Endothelial cell of umbilical vein (primary cell): ENCODE data around the gene REL. TPM values are rescaled to one million over a fixed set of nuclear protein-coding genes. Genes with fewer than 3 reads are reported as not detected.

Experiments
- BruUV-seq: library from RNA; stranded (reverse); fragments of 400-500 nt; replicated peaks from 2 replicates; lab custom pipeline; 2021; lab: Mats Ljungman, UMichigan
- CTCF ChIA-PET: fragments of 300-600, 350-600 bp; sonication (Branson Sonifier 250); formaldehyde crosslinking; loops from one replicate; lab custom pipeline; 2021; ENCODE audit warnings: antibody characterized with exemption, inconsistent platforms; lab: Charles Lee
- POLR2A ChIA-PET: fragments of 300-600, 350-600 bp; sonication (Branson Sonifier 250); formaldehyde crosslinking; loops from one replicate; lab custom pipeline; 2021; ENCODE audit warnings: antibody characterized with exemption, inconsistent platforms; lab: Charles Lee
- DNase-seq: peaks from one replicate; pipeline ENCODE4 v3.0.0-alpha.2; 2011; ENCODE audit warnings: low read depth, low spot score
- FAIRE-seq: peaks from 2 replicates; lab custom pipeline; 2011; peaks lifted over from hg19 to GRCh38; lab: Jason Lieb, UNC
- H2AFZ ChIP-seq: 2 replicates; pipeline ENCODE4 v1.6.0; 2012; ENCODE audit warnings: low read depth, low read length, control low read depth, inconsistent platforms
- H3K27ac ChIP-seq: 2 replicates; pipeline ENCODE4 v1.5.1; 2011; ENCODE audit warnings: low read depth, mild to moderate bottlenecking, control low read depth, low read length, moderate library complexity; ENCODE audit not compliant: insufficient read depth
- H3K27me3 ChIP-seq, 2 experiments: 2 replicates each; pipeline versions ENCODE4 v1.6.0 to v1.6.1; 2011; ENCODE audit warnings: low read length in 2 of 2, mixed read lengths in 1 of 2; ENCODE audit not compliant: control insufficient read depth in 2 of 2, insufficient read depth in 2 of 2
- H3K36me3 ChIP-seq, 2 experiments: 2 replicates in 1 of 2; 3 replicates in 1 of 2; pipeline ENCODE4 v1.5.1; 2011; ENCODE audit warnings: low read length in 2 of 2, mild to moderate bottlenecking in 1 of 2, moderate library complexity in 1 of 2; ENCODE audit not compliant: control insufficient read depth in 2 of 2, insufficient read depth in 2 of 2; ENCODE audit errors: extremely low read depth in 1 of 2
- H3K4me1 ChIP-seq: 3 replicates; pipeline ENCODE4 v1.5.1; 2011; ENCODE audit warnings: mild to moderate bottlenecking, low read length; ENCODE audit not compliant: control insufficient read depth, insufficient read depth; ENCODE audit errors: extremely low read depth
- H3K4me2 ChIP-seq: 2 replicates; pipeline ENCODE4 v1.6.1; 2011; ENCODE audit warnings: low read length, control low read depth, mixed read lengths; ENCODE audit not compliant: insufficient read depth
- H3K4me3 ChIP-seq, 3 experiments: fragments of 200-600 bp in 1 of 3; sonication (generic), shearing (Covaris generic) in 1 of 3; replicated peaks in 1 of 3; 2 replicates each; pipeline ENCODE4 v1.5.1; 2011 to 2016; ENCODE audit warnings: control low read depth in 3 of 3, low read length in 3 of 3, mild to moderate bottlenecking in 2 of 3, inconsistent platforms in 1 of 3, low read depth in 1 of 3, moderate library complexity in 1 of 3; ENCODE audit not compliant: insufficient read depth in 1 of 3
- H3K79me2 ChIP-seq: 2 replicates; pipeline ENCODE4 v1.6.0; 2012; ENCODE audit warnings: low read length, inconsistent platforms; ENCODE audit not compliant: control insufficient read depth, insufficient read depth
- H3K9ac ChIP-seq: replicated peaks from 2 replicates; pipeline ENCODE3; 2011; ENCODE audit warnings: low read length, control low read depth; ENCODE audit not compliant: insufficient read depth; ENCODE audit errors: extremely low read depth
- H3K9me1 ChIP-seq: replicated peaks from 3 replicates; pipeline ENCODE4 v1.6.0; 2011; ENCODE audit warnings: mild to moderate bottlenecking, low read length; ENCODE audit not compliant: control insufficient read depth, insufficient read depth; ENCODE audit errors: extremely low read depth
- H3K9me3 ChIP-seq: replicated peaks from 2 replicates; pipeline ENCODE4 v1.5.1; 2012; ENCODE audit warnings: low read length, inconsistent platforms; ENCODE audit not compliant: control insufficient read depth, insufficient read depth
- H4K20me1 ChIP-seq: replicated peaks from 2 replicates; pipeline ENCODE3; 2011; ENCODE audit warnings: mild to moderate bottlenecking, low read length; ENCODE audit not compliant: control insufficient read depth, insufficient read depth; ENCODE audit errors: extremely low read depth
- EZH2 ChIP-seq: IDR thresholded peaks from 2 replicates; pipeline ENCODE4 v1.6.1; 2012; ENCODE audit warnings: borderline replicate concordance, low read depth, mild to moderate bottlenecking, moderate library complexity, low read length, inconsistent platforms; ENCODE audit not compliant: severe bottlenecking
- FOS ChIP-seq: IDR thresholded peaks from 2 replicates; pipeline ENCODE4 v1.6.1; 2011; ENCODE audit warnings: mild to moderate bottlenecking, low read length, moderate library complexity, borderline replicate concordance; ENCODE audit not compliant: insufficient read depth
- GATA2 ChIP-seq: IDR thresholded peaks from 2 replicates; pipeline ENCODE4 v1.7.0; 2011; ENCODE audit warnings: low read depth, mild to moderate bottlenecking, moderate library complexity, mixed read lengths, low read length; ENCODE audit not compliant: insufficient read length, insufficient read depth
- JUN ChIP-seq: IDR thresholded peaks from 2 replicates; pipeline ENCODE4 v1.6.1; 2011; ENCODE audit warnings: borderline replicate concordance, low read depth; ENCODE audit not compliant: insufficient read length, insufficient read depth
- MYC ChIP-seq: IDR thresholded peaks from one replicate; pipeline ENCODE4 v1.6.1; 2011; ENCODE audit warnings: mild to moderate bottlenecking, low read depth, low read length
- POLR2A ChIP-seq: IDR thresholded peaks from 2 replicates; pipeline ENCODE4 v1.6.1; 2012; ENCODE audit warnings: low read depth, mild to moderate bottlenecking, control low read depth, low read length
- POLR2AphosphoS5 ChIP-seq: IDR thresholded peaks from 2 replicates; pipeline ENCODE4 v1.6.1; 2012; ENCODE audit warnings: low read depth, mild to moderate bottlenecking, control low read depth, low read length, moderate library complexity; ENCODE audit not compliant: insufficient read depth
- dilution Hi-C: fragments of 300-500 bp; cut with MboI; formaldehyde crosslinking; loops from one replicate; pipeline ENCODE4 v1.15.0; 2019; ENCODE audit warnings: low sequenced_read_pairs; ENCODE audit not compliant: extremely low pct_ligation_motif_present
- intact Hi-C: fragments of 100-400 bp; cut with micrococcal nuclease; formaldehyde crosslinking; loops from one replicate; pipeline ENCODE4 v1.10.0; 2022
- polyA plus RNA-seq, 4 experiments: library from polyadenylated mRNA; depleted of rRNA in 3 of 4; stranded (reverse) in 3 of 4; unstranded in 1 of 4; fragments of >200 nt; gene quantifications; 2 replicates each; pipeline versions ENCODE4 v1.2.1 to v1.2.3, GENCODE V29; 2011 to 2012; ENCODE audit warnings: missing spikeins in 1 of 4
- total RNA-seq: library from RNA; stranded (reverse); gene quantifications from 2 replicates; pipeline ENCODE4 v1.2.3, GENCODE V29; 2021
- TF ChIP-seq, protein P1 (sequence below): IDR thresholded peaks from 2 replicates; pipeline ENCODE4 v1.6.1; 2011; ENCODE audit not compliant: insufficient read depth, insufficient read length
- TF ChIP-seq, protein P2 (sequence below), 2 donors: IDR thresholded peaks; 1 replicate in 1 of 2; 2 replicates in 1 of 2; pipeline ENCODE4 v1.5.1; 2011; ENCODE audit warnings: low read length in 2 of 2, mild to moderate bottlenecking in 2 of 2, moderate library complexity in 2 of 2, control low read depth in 1 of 2, inconsistent platforms in 1 of 2, low read depth in 1 of 2; ENCODE audit not compliant: insufficient read depth in 1 of 2; ENCODE audit errors: extremely low read depth in 1 of 2

Gene REL
- total and polyA plus RNA-seq, 2 donors (not counting 3 experiments of a cell fraction or from before 2014, with no cell fraction given): 3.5 to 12.8 TPM

GRCh38 chr2:60934165-60934722 lies 52.9 kb downstream of the REL start:
- Histone ChIP-seq H3K4me2 (no peak overlapping the region), H3K4me1 (no peaks in the 10 kb centered on the region), H3K27me3 (no peaks in the 10 kb centered on the region), H3K4me3 (no peak overlapping the region), H3K9ac (no peak overlapping the region), H3K36me3 (no peaks in the 10 kb centered on the region), H3K79me2 (no peaks in the 10 kb centered on the region), H4K20me1 (no peaks in the 10 kb centered on the region), H2AFZ (no peak overlapping the region), H3K9me1 (no peaks in the 10 kb centered on the region), H3K9me3 (no peaks in the 10 kb centered on the region), H3K27ac (no peak overlapping the region)
- POLR2A ChIA-PET: no interaction called here
- TF ChIP-seq FOS (no peak), POLR2AphosphoS5 (no peak), POLR2A (no peak), GATA2 (no peak), JUN (no peak), EZH2 (no peak), MYC (no peak)
- TF ChIP-seq, protein P1, sequence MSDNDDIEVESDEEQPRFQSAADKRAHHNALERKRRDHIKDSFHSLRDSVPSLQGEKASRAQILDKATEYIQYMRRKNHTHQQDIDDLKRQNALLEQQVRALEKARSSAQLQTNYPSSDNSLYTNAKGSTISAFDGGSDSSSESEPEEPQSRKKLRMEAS: no peak
- TF ChIP-seq, protein P2, sequence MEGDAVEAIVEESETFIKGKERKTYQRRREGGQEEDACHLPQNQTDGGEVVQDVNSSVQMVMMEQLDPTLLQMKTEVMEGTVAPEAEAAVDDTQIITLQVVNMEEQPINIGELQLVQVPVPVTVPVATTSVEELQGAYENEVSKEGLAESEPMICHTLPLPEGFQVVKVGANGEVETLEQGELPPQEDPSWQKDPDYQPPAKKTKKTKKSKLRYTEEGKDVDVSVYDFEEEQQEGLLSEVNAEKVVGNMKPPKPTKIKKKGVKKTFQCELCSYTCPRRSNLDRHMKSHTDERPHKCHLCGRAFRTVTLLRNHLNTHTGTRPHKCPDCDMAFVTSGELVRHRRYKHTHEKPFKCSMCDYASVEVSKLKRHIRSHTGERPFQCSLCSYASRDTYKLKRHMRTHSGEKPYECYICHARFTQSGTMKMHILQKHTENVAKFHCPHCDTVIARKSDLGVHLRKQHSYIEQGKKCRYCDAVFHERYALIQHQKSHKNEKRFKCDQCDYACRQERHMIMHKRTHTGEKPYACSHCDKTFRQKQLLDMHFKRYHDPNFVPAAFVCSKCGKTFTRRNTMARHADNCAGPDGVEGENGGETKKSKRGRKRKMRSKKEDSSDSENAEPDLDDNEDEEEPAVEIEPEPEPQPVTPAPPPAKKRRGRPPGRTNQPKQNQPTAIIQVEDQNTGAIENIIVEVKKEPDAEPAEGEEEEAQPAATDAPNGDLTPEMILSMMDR (IDR thresholded peaks at IDR 0.05; ENCODE audit: extremely low read depth in 1 of 2, insufficient read depth in 1 of 2, low read depth in 1 of 2, low read length in 2 of 2): no peak
- dilution Hi-C loops (no loop called here), intact Hi-C loops (no loop called here)
- BruUV-seq: no TSS peak
- DNase-seq (no peak), FAIRE-seq (no peak)
- CTCF ChIA-PET: interaction anchor here (0.9 to 1.5 kb wide), 2 partner anchors 11 to 129 kb away, joined by 3 read pairs; no protein-coding TSS in a partner anchor
